ENCODE data around the gene PANX1.

DNA sequence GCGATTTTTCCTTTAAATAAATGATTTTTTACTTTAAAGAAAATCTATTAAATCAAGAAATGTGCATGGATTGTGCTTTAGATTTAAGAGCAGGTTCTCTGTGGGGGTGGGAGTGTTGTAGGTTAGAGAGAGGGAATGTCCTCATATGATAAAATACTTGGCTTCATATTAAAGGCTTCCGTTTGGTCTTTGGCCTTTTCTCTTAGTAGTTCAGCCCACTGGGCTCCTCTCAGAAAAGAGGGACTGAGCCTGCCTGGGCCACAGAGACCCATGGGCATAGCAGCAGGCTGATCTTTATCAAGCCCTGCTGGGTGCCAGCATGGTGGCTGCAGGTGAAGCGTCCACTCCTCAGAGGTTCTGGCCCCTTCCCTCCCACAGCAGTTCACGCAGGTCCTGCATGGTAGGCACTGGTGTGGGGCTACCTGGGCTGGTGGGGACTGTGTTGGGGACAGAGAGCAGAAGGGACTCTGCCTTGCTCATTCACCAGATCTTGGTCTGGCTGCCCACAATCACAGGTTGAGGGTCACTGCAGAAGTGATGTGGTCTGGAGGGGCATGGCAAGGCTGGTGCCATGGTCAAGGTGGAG is 4.3 kb downstream of the PANX1 start:
- no peak for TF ChIP-seq EP300 (IDR thresholded peaks at IDR 0.05; ENCODE audit: borderline replicate concordance in 1 of 2, low read depth in 1 of 2, low read length in 1 of 2)
- TF ChIP-seq, protein P1, sequence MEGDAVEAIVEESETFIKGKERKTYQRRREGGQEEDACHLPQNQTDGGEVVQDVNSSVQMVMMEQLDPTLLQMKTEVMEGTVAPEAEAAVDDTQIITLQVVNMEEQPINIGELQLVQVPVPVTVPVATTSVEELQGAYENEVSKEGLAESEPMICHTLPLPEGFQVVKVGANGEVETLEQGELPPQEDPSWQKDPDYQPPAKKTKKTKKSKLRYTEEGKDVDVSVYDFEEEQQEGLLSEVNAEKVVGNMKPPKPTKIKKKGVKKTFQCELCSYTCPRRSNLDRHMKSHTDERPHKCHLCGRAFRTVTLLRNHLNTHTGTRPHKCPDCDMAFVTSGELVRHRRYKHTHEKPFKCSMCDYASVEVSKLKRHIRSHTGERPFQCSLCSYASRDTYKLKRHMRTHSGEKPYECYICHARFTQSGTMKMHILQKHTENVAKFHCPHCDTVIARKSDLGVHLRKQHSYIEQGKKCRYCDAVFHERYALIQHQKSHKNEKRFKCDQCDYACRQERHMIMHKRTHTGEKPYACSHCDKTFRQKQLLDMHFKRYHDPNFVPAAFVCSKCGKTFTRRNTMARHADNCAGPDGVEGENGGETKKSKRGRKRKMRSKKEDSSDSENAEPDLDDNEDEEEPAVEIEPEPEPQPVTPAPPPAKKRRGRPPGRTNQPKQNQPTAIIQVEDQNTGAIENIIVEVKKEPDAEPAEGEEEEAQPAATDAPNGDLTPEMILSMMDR (IDR thresholded peaks at IDR 0.05): no peak
- TF ChIP-seq, protein P2, sequence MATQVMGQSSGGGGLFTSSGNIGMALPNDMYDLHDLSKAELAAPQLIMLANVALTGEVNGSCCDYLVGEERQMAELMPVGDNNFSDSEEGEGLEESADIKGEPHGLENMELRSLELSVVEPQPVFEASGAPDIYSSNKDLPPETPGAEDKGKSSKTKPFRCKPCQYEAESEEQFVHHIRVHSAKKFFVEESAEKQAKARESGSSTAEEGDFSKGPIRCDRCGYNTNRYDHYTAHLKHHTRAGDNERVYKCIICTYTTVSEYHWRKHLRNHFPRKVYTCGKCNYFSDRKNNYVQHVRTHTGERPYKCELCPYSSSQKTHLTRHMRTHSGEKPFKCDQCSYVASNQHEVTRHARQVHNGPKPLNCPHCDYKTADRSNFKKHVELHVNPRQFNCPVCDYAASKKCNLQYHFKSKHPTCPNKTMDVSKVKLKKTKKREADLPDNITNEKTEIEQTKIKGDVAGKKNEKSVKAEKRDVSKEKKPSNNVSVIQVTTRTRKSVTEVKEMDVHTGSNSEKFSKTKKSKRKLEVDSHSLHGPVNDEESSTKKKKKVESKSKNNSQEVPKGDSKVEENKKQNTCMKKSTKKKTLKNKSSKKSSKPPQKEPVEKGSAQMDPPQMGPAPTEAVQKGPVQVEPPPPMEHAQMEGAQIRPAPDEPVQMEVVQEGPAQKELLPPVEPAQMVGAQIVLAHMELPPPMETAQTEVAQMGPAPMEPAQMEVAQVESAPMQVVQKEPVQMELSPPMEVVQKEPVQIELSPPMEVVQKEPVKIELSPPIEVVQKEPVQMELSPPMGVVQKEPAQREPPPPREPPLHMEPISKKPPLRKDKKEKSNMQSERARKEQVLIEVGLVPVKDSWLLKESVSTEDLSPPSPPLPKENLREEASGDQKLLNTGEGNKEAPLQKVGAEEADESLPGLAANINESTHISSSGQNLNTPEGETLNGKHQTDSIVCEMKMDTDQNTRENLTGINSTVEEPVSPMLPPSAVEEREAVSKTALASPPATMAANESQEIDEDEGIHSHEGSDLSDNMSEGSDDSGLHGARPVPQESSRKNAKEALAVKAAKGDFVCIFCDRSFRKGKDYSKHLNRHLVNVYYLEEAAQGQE (IDR thresholded peaks at IDR 0.05; ENCODE audit: low read depth, low read length): no peak
- no peak for TF ChIP-seq RAD21 (IDR thresholded peaks at IDR 0.05; ENCODE audit: low read length)
- TF ChIP-seq JUND (IDR thresholded peaks at IDR 0.05): no peak
- no peak for TF ChIP-seq EZH2phosphoT487 (IDR thresholded peaks at IDR 0.05; ENCODE audit: borderline replicate concordance, low read depth)
- TF ChIP-seq, protein P3, sequence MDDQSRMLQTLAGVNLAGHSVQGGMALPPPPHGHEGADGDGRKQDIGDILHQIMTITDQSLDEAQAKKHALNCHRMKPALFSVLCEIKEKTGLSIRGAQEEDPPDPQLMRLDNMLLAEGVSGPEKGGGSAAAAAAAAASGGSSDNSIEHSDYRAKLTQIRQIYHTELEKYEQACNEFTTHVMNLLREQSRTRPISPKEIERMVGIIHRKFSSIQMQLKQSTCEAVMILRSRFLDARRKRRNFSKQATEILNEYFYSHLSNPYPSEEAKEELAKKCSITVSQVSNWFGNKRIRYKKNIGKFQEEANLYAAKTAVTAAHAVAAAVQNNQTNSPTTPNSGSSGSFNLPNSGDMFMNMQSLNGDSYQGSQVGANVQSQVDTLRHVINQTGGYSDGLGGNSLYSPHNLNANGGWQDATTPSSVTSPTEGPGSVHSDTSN (IDR thresholded peaks at IDR 0.05): no peak
- TF ChIP-seq, protein P4, sequence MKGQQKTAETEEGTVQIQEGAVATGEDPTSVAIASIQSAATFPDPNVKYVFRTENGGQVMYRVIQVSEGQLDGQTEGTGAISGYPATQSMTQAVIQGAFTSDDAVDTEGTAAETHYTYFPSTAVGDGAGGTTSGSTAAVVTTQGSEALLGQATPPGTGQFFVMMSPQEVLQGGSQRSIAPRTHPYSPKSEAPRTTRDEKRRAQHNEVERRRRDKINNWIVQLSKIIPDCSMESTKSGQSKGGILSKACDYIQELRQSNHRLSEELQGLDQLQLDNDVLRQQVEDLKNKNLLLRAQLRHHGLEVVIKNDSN (IDR thresholded peaks at IDR 0.05; ENCODE audit: borderline replicate concordance, low read depth): no peak
- TF ChIP-seq GABPA (IDR thresholded peaks at IDR 0.05; ENCODE audit: low read depth): no peak
- TF ChIP-seq, protein P5, sequence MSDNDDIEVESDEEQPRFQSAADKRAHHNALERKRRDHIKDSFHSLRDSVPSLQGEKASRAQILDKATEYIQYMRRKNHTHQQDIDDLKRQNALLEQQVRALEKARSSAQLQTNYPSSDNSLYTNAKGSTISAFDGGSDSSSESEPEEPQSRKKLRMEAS (IDR thresholded peaks at IDR 0.05; ENCODE audit: low read depth): no peak
- TF ChIP-seq NFIC (IDR thresholded peaks at IDR 0.05; ENCODE audit: borderline replicate concordance): no peak
- no peak for TF ChIP-seq MXI1 (IDR thresholded peaks at IDR 0.05; ENCODE audit: low read depth, low read length)
- TF ChIP-seq, protein P6, sequence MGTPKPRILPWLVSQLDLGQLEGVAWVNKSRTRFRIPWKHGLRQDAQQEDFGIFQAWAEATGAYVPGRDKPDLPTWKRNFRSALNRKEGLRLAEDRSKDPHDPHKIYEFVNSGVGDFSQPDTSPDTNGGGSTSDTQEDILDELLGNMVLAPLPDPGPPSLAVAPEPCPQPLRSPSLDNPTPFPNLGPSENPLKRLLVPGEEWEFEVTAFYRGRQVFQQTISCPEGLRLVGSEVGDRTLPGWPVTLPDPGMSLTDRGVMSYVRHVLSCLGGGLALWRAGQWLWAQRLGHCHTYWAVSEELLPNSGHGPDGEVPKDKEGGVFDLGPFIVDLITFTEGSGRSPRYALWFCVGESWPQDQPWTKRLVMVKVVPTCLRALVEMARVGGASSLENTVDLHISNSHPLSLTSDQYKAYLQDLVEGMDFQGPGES (IDR thresholded peaks at IDR 0.05; ENCODE audit: low read depth, low read length): no peak
- TF ChIP-seq, protein P7, sequence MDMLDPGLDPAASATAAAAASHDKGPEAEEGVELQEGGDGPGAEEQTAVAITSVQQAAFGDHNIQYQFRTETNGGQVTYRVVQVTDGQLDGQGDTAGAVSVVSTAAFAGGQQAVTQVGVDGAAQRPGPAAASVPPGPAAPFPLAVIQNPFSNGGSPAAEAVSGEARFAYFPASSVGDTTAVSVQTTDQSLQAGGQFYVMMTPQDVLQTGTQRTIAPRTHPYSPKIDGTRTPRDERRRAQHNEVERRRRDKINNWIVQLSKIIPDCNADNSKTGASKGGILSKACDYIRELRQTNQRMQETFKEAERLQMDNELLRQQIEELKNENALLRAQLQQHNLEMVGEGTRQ (IDR thresholded peaks at IDR 0.05; ENCODE audit: borderline replicate concordance, low read depth, low read length): no peak
